ENCODE results near the gene DKK2.

Gene DKK2

GRCh38 chr4:107017443-107018343 lies 18.4 kb downstream of the DKK2 start:
- no peak for DNase-seq (ENCODE audit: low read depth)
- TF ChIP-seq CTCF (IDR thresholded peaks at IDR 0.05; ENCODE audit: control insufficient read depth, extremely low read depth, insufficient read depth), result no peak
- H3K4me3 ChIP-seq (ENCODE audit: low read depth, low read length), result no peak overlapping the region

GRCh38 chr4:107011312-107011711 lies 24.8 kb downstream of the DKK2 start:
- no peak for TF ChIP-seq CTCF (IDR thresholded peaks at IDR 0.05; ENCODE audit: control insufficient read depth, extremely low read depth, insufficient read depth)
- no peak for DNase-seq (ENCODE audit: low read depth)
- H3K4me3 ChIP-seq (ENCODE audit: low read depth, low read length), result no peak overlapping the region

GRCh38 chr4:107009196-107009968 lies 26.7 kb downstream of the DKK2 start:
- no peak overlapping the region for H3K4me3 ChIP-seq (ENCODE audit: low read depth, low read length)
- TF ChIP-seq CTCF (IDR thresholded peaks at IDR 0.05; ENCODE audit: control insufficient read depth, extremely low read depth, insufficient read depth), result no peak
- DNase-seq (ENCODE audit: low read depth), result no peak

GRCh38 chr4:107008115-107008514 lies 28.0 kb downstream of the DKK2 start:
- no peak for TF ChIP-seq CTCF (IDR thresholded peaks at IDR 0.05; ENCODE audit: control insufficient read depth, extremely low read depth, insufficient read depth)
- H3K4me3 ChIP-seq (ENCODE audit: low read depth, low read length), result no peak overlapping the region
- DNase-seq (ENCODE audit: low read depth), result no peak

GRCh38 chr4:107006218-107006617 lies 29.9 kb downstream of the DKK2 start:
- H3K4me3 ChIP-seq (ENCODE audit: low read depth, low read length), result no peak overlapping the region
- DNase-seq (ENCODE audit: low read depth), result no peak
- no peak for TF ChIP-seq CTCF (IDR thresholded peaks at IDR 0.05; ENCODE audit: control insufficient read depth, extremely low read depth, insufficient read depth)

GRCh38 chr4:106996490-106996889 lies 39.6 kb downstream of the DKK2 start:
- TF ChIP-seq CTCF (IDR thresholded peaks at IDR 0.05; ENCODE audit: control insufficient read depth, extremely low read depth, insufficient read depth), result no peak
- DNase-seq (ENCODE audit: low read depth), result no peak
- H3K4me3 ChIP-seq (ENCODE audit: low read depth, low read length), result no peak overlapping the region

Data from LNCaP clone FGC (cell line).